ENCODE data around the gene PTGIS.

The PTGIS gene

GRCh38 chr20:49490689-49491088, 77.2 kb downstream of the PTGIS start:
- no peak for DNase-seq

GRCh38 chr20:49489688-49490087, 78.2 kb downstream of the PTGIS start:
- no peak for DNase-seq

GRCh38 chr20:49486064-49486463, 81.9 kb downstream of the PTGIS start:
- no peak for DNase-seq

- DNase-seq: no peak
Observed at GRCh38 chr20:49485563-49485962, 82.4 kb downstream of the PTGIS start.

- DNase-seq: peak; percentile 93
Observed at GRCh38 chr20:49484180-49485140, 83.5 kb downstream of the PTGIS start.

- DNase-seq: no peak
Observed at GRCh38 chr20:49483696-49484123, 84.2 kb downstream of the PTGIS start.

- peak; percentile 67 for DNase-seq
Observed at GRCh38 chr20:49483018-49483695, 84.8 kb downstream of the PTGIS start.

GRCh38 chr20:49482621-49483017, 85.3 kb downstream of the PTGIS start, which contains the start of gene KCNB1:
Gene KCNB1 (minus strand): TSS chr20:49482668. CDS start chr20:49482480, 188 bp downstream.
- DNase-seq: peak; percentile 91

GRCh38 chr20:49482173-49482572, 85.8 kb downstream of the PTGIS start:
- no peak for DNase-seq

- no peak for DNase-seq
Observed at GRCh38 chr20:49481116-49481515, 86.8 kb downstream of the PTGIS start.

- no peak for DNase-seq
Observed at GRCh38 chr20:49480236-49480635, 87.7 kb downstream of the PTGIS start.

- no peak for DNase-seq
Observed at GRCh38 chr20:49479785-49480184, 88.2 kb downstream of the PTGIS start.

GRCh38 chr20:49478754-49479689, 88.9 kb downstream of the PTGIS start:
- no peak for DNase-seq

GRCh38 chr20:49478266-49478665, 89.7 kb downstream of the PTGIS start:
- DNase-seq: peak; percentile 60

- no peak for DNase-seq
Observed at GRCh38 chr20:49477200-49477599, 90.7 kb downstream of the PTGIS start.

- DNase-seq: no peak
Observed at GRCh38 chr20:49476016-49476355, 92.0 kb downstream of the PTGIS start.

GRCh38 chr20:49475292-49476015, 92.5 kb downstream of the PTGIS start:
- no peak for DNase-seq

- DNase-seq: no peak
Observed at GRCh38 chr20:49471397-49471796, 96.5 kb downstream of the PTGIS start.

GRCh38 chr20:49470922-49471321, 97.0 kb downstream of the PTGIS start:
- no peak for DNase-seq

- DNase-seq: no peak
Observed at GRCh38 chr20:49469060-49469459, 98.9 kb downstream of the PTGIS start.

GRCh38 chr20:49468412-49468811, 99.5 kb downstream of the PTGIS start:
- no peak for DNase-seq

Data from eye (tissue), 1 donor.